ENCODE data around the gene LAMC2.

The LAMC2 gene

GRCh38 chr1:183215076-183215720 lies 29.1 kb downstream of the LAMC2 start:
- DNase-seq, result peak; percentile 47

DNA sequence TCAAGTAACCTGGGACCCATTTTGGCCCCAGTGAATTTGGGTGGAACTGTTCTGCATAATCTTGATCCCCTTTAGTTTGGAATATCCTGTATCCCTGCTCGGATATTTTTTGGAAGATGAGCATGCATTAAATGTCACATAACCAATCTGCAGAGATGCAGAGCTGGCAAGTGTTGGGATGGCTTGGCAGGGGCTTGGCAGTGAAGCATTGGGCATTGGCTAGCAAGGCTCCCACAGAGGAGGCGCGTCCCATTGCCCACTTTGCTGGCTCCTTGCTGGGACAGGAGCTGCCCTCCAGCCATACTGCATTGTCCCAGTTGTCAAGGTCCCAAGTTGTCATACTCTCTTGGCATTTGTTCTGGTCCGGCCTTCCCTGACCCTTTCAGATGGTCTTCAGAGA lies 29.9 kb downstream of the LAMC2 start:
- no peak for DNase-seq

DNA sequence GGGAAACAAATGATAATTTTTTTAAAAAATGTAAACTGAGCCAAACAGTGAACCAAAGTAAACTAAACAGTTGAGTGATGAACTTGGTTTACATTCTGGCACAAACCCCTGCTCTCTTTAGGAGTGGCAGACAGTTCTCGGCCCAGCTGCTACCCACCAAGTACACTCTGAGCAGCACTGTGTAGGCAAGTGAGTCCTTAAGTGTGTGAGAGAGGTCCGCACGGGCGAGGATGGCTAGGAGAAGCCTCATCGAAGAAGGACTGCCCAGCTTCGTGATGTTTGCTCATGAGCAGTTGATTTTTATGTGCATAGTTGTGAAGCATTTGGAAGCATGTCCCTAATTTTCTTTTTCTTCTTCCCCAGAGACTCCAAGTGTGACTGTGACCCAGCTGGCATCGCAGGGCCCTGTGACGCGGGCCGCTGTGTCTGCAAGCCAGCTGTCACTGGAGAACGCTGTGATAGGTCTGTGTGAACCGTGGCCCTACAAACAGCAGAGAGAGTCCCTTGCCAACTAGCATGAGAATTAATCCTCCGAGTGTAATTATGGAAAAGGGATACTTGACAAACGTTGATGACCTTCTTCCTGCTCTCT lies 32.1 kb downstream of the LAMC2 start:
- DNase-seq, result no peak

- no peak for DNase-seq
These were observed 33.0 kb downstream of the LAMC2 start for GRCh38 chr1:183218971-183219615.

DNA sequence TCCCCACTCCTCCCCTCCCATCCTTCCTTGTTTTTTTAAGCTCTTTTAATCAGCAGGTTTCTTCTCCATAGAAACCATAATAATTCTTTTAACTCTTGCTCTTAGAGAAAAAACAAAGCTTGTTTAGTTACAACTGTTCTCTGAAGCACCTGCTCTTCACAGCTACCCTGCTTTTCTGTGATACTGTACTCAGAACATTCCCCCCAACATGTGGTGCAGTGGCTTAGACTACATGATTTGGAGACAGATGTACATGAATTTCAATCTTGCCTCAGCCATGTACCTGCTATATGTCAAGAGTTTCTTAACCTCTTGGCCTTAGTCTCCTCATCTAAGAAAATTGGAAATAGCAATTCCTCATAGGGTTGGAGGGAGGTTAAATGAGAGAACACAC lies 33.5 kb downstream of the LAMC2 start:
- DNase-seq, result no peak

GRCh38 chr1:183222909-183223308 lies 36.8 kb downstream of the LAMC2 start:
- DNase-seq, result no peak

- DNase-seq, result peak; percentile 42
These were observed 37.4 kb downstream of the LAMC2 start for GRCh38 chr1:183223467-183223866.

- DNase-seq, result no peak
These were observed 40.3 kb downstream of the LAMC2 start for GRCh38 chr1:183226361-183226760.

- no peak for DNase-seq
These were observed 40.9 kb downstream of the LAMC2 start for GRCh38 chr1:183226963-183227362.

DNA sequence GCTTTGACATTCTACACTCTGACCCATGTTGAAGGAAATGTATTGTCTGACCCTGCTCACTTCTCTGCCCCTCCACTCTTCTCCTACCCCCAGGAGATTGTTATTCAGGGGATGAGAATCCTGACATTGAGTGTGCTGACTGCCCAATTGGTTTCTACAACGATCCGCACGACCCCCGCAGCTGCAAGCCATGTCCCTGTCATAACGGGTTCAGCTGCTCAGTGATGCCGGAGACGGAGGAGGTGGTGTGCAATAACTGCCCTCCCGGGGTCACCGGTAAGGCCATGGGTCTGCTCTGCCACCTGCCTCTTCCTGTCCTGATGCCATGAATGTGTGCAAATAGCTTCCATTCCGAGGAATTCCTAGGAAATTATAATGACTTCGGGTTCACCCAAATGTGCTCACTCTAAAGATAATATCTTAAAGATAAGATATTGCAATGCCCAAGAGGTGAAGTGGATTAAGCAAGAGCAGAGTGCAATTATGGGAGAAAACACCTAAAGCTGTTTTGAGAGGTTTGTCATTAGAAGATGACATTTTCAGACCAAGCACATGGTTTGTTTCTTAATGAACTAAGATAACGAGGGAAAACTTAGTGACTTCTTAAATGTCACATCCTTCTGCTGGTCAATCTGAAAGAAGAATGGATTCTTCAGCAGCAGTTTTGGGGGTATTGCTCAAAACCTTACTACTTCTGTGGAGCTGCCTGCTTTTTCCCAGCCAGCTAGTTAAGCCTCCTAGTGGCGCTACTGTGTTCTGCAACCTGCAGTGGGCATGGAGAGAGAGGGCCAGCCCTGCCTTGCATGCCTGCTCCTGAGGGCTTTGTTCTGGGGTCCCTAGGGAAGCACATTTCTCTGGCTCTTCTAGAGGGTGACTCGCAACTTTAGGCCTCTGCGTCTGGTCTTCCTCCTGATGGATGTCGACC lies 41.6 kb downstream of the LAMC2 start:
- peak; percentile 64 for DNase-seq

DNA sequence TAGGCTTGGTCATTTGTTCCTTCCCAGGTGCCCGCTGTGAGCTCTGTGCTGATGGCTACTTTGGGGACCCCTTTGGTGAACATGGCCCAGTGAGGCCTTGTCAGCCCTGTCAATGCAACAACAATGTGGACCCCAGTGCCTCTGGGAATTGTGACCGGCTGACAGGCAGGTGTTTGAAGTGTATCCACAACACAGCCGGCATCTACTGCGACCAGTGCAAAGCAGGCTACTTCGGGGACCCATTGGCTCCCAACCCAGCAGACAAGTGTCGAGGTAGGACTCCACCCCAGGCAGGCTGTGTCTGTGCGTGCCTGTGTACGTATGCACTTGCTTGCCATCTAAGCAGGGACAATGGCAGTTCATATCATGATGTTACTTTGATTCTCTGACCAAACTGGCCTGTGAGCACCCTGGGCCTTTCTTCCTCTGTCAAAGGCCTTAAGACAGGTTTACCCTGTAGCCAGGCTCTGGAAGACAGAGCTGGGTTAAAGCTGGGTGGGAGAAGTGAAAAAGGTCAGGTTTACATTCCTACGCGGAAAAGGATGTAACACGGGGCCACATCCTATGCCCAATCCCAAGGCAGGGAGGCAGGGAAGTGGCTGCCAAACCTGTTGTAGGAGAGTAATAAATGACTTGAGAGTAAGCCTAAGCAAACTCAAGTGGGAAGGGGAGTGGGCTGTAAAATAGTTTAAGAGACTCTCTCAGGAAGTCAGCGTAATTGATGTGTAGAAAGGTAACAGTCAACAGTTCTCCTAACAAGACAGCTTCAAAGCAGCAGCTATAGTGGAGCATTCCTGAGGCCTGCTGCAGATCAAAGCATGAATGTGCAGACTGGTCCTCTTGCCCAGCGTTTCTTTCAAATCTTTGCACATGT lies 42.5 kb downstream of the LAMC2 start:
- no peak for DNase-seq

DNA sequence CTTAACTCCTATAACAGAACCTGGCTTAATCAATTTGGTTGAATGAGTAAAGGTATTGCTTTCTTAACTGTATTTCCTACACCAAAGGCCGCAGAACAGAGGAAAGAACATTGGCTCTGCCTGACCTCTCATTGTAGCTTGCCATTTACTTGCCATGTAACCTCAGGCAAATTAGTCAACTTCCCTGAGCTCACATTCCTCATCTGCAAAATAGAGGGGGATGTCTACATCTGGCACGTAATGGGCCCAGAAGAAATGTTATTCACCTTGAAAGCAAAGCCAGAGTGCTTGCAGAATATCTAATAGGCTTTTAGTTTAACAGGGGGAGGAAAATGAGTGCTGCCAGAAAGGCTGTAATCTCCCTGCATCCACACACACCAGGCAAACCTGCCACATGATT lies 44.3 kb downstream of the LAMC2 start:
- DNase-seq, result no peak

GRCh38 chr1:183231545-183231944 lies 45.5 kb downstream of the LAMC2 start:
- no peak for DNase-seq

DNA sequence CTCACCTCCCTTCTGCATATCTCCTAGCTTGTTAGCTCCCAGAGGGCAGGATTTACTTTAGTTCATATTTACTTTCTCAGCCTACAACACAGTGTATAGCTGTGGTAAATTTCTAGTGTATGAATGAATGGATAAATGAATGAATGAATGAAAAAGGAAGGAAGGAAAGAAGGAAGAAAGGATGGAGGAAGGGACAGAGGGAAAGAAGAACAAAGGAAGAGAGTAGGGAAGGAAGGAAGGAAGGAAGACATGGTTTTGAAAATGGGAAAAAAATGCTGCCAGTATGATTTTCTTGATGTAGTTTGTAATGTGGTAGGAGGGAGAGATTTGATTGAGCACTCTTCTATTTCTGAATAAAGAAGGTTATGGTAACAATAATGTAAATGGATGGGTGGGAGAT lies 47.0 kb downstream of the LAMC2 start:
- no peak for DNase-seq

- DNase-seq, result peak; percentile 98
These were observed 48.8 kb downstream of the LAMC2 start for GRCh38 chr1:183234660-183235476.

GRCh38 chr1:183235503-183235902 lies 49.4 kb downstream of the LAMC2 start:
- DNase-seq, result peak; percentile 42

GRCh38 chr1:183236158-183236725 lies 50.2 kb downstream of the LAMC2 start:
- no peak for DNase-seq

GRCh38 chr1:183237046-183237445 lies 51.0 kb downstream of the LAMC2 start:
- DNase-seq, result no peak

- DNase-seq, result peak; percentile 79
These were observed 52.0 kb downstream of the LAMC2 start for GRCh38 chr1:183238071-183238470.

DNA sequence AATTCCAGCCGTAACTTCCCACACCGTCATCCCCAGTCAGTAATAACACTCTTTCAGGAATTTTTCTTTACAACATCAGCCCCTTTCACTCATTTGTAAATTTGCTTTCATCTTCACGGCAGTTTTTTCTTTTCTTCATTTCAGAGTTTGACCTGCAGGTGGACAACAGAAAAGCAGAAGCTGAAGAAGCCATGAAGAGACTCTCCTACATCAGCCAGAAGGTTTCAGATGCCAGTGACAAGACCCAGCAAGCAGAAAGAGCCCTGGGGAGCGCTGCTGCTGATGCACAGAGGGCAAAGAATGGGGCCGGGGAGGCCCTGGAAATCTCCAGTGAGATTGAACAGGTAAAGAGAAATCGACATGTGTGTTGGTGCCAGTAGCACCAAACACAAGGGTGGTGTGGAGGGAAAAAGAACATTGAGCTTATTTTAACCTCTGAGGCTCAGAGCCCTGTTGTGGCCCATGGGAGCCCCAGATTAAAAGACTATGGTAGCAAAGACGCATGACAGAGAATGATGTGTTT lies 53.2 kb downstream of the LAMC2 start:
- DNase-seq, result no peak
